OCI-LY1 (cell line): Measurements from ENCODE around the gene NFASC.

Experiments
- H2AFZ ChIP-seq: fragments of 200-600 bp; sonication (generic), shearing (Covaris generic); 2 replicates; pipeline ENCODE4 v1.6.0; 2014; ENCODE audit warnings: antibody characterized with exemption, mild to moderate bottlenecking, low read length
- H3F3A ChIP-seq: fragments of 200-600 bp; sonication (generic), shearing (Covaris generic); 2 replicates; pipeline ENCODE4 v1.6.0; 2014; ENCODE audit warnings: mild to moderate bottlenecking, antibody characterized with exemption, low read length, moderate library complexity; ENCODE audit not compliant: insufficient read depth
- H3K27ac ChIP-seq: fragments of 200-600 bp; sonication (generic); 2 replicates; pipeline ENCODE4 v1.5.1; 2014; ENCODE audit warnings: low read length, mixed run types, mild to moderate bottlenecking, low read depth; ENCODE audit not compliant: poor library complexity, severe bottlenecking
- H3K27me3 ChIP-seq: fragments of 200-600 bp; sonication (generic); 2 replicates; pipeline ENCODE4 v1.6.0; 2014; ENCODE audit warnings: antibody characterized with exemption, mild to moderate bottlenecking, low read length, moderate library complexity; ENCODE audit not compliant: insufficient read depth
- H3K36me3 ChIP-seq: fragments of 200-600 bp; sonication (generic); 2 replicates; pipeline ENCODE4 v1.6.1; 2014; ENCODE audit warnings: mild to moderate bottlenecking, antibody characterized with exemption, low read length, moderate library complexity, mixed read lengths; ENCODE audit not compliant: insufficient read depth
- H3K4me1 ChIP-seq: fragments of 200-600 bp; sonication (generic); 2 replicates; pipeline ENCODE4 v1.5.1; 2014; ENCODE audit warnings: mild to moderate bottlenecking, low read length, moderate library complexity; ENCODE audit not compliant: insufficient read depth, severe bottlenecking
- H3K4me2 ChIP-seq: fragments of 200-600 bp; sonication (generic), shearing (Covaris generic); 2 replicates; pipeline ENCODE4 v1.6.1; 2014; ENCODE audit warnings: low read length
- H3K4me3 ChIP-seq: fragments of 200-600 bp; sonication (generic); 2 replicates; pipeline ENCODE4 v1.5.1; 2014; ENCODE audit warnings: low read length, low read depth, mild to moderate bottlenecking, mixed read lengths; ENCODE audit not compliant: poor library complexity, severe bottlenecking
- H3K79me2 ChIP-seq: fragments of 200-600 bp; shearing (Covaris generic); 2 replicates; pipeline ENCODE4 v1.6.1; 2016; ENCODE audit warnings: mixed run types, low read length, mixed read lengths; ENCODE audit not compliant: insufficient read depth
- H3K9ac ChIP-seq: fragments of 200-600 bp; sonication (generic), shearing (Covaris generic); 2 replicates; pipeline ENCODE4 v1.6.1; 2014; ENCODE audit warnings: mild to moderate bottlenecking, low read length, mixed read lengths
- H3K9me2 ChIP-seq: fragments of 200-600 bp; sonication (generic), shearing (Covaris generic); 2 replicates; pipeline ENCODE4 v1.6.1; 2014; ENCODE audit warnings: low read depth, mild to moderate bottlenecking, low read length, mixed read lengths
- H3K9me3 ChIP-seq: fragments of 200-600 bp; shearing (Covaris generic); 2 replicates; pipeline ENCODE4 v1.6.1; 2014; ENCODE audit warnings: low read length, mixed read lengths
- H4K20me1 ChIP-seq: fragments of 200-600 bp; sonication (generic), shearing (Covaris generic); 2 replicates; pipeline ENCODE4 v1.6.0; 2016; ENCODE audit warnings: mild to moderate bottlenecking, low read length; ENCODE audit not compliant: insufficient read depth
- EZH2 ChIP-seq: fragments of 200-600 bp; sonication (generic), shearing (Covaris generic); IDR thresholded peaks from 2 replicates; pipeline ENCODE4 v1.8.0; 2017; ENCODE audit warnings: borderline replicate concordance, mixed run types, mild to moderate bottlenecking, antibody characterized with exemption, low read length, moderate library complexity, mixed read lengths
- TF ChIP-seq, protein P1 (sequence below): fragments of 200-600 bp; sonication (generic), shearing (Covaris generic); IDR thresholded peaks from 2 replicates; pipeline ENCODE4 v1.5.1; 2017; ENCODE audit warnings: mild to moderate bottlenecking, antibody characterized with exemption, low read length, moderate library complexity, mixed read lengths

Gene NFASC

DNA sequence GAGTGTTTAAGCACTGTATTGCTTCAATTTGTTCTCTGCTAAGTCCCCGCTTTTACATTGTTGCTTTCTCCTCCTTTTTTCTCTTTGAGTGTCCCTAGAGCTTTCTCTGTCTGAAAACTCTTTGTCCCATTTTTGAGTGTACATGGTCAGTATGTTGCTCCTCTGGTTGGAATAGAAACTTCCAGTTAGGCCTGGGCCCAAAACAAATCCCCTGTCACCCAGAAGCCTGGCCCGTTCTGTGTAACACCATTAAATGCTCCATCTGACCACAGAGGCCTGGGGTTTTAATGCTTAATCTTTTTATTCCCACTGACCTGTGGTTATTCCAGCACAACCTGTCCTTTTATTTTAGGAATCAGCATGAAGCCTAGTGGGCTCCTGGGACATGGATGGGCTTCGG lies 28.3 kb upstream of the NFASC start:
- no peak overlapping the region for H3K27ac ChIP-seq
- no peaks in the 10 kb centered on the region for H3K36me3 ChIP-seq
- H3K4me3 ChIP-seq: no peak overlapping the region
- no peaks in the 10 kb centered on the region for H3K9me3 ChIP-seq
- H3K4me1 ChIP-seq: no peaks in the 10 kb centered on the region
- H3K9ac ChIP-seq: no peak overlapping the region
- no peaks in the 10 kb centered on the region for H3K27me3 ChIP-seq
- H2AFZ ChIP-seq: no peak overlapping the region
- H3F3A ChIP-seq: no peaks in the 10 kb centered on the region
- TF ChIP-seq, protein P1, sequence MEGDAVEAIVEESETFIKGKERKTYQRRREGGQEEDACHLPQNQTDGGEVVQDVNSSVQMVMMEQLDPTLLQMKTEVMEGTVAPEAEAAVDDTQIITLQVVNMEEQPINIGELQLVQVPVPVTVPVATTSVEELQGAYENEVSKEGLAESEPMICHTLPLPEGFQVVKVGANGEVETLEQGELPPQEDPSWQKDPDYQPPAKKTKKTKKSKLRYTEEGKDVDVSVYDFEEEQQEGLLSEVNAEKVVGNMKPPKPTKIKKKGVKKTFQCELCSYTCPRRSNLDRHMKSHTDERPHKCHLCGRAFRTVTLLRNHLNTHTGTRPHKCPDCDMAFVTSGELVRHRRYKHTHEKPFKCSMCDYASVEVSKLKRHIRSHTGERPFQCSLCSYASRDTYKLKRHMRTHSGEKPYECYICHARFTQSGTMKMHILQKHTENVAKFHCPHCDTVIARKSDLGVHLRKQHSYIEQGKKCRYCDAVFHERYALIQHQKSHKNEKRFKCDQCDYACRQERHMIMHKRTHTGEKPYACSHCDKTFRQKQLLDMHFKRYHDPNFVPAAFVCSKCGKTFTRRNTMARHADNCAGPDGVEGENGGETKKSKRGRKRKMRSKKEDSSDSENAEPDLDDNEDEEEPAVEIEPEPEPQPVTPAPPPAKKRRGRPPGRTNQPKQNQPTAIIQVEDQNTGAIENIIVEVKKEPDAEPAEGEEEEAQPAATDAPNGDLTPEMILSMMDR: no peak
- TF ChIP-seq EZH2: no peak
- H3K4me2 ChIP-seq: no peak overlapping the region
- no peaks in the 10 kb centered on the region for H3K79me2 ChIP-seq
- H4K20me1 ChIP-seq: no peaks in the 10 kb centered on the region
- H3K9me2 ChIP-seq: no peaks in the 10 kb centered on the region

DNA sequence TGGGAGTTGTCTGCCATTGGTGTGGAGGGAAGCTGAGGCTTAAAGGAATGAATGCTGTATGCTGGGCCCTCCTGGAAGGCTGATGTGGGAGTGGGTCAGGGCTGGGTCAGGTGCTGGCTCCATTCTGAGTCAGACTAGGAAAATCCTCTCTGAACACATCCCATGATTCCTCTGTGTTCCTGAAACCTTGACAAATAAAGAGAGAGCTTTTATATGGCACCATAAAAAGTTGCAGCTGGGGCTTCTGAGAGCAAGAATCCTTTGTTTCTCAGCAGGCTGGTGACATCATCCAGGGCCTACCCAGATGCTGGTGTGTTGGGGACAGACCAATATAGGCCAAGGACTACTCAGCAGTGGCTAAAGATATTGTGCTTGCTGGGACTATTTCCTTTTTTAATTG lies 27.8 kb upstream of the NFASC start:
- no peak overlapping the region for H3K4me3 ChIP-seq

DNA sequence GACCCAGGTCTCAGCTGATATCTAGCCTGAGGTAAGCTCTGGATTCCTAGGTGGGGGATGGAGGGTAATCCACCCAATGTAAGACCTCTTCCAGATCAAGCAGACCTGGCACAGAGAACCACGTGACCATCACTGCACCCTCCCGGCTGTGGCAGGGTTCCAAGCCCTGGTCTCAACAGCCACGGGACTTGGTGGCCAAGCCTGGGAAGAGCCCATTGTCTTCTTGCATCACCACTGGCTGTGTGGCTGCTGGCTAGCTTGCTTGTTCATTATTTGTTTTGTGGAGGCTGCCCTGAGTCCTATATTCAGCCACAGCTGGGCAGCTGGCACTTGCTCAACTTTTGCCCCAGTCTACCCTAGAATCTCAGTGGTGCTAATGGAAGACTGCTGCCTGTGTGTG lies 24.1 kb upstream of the NFASC start:
- Histone ChIP-seq H3K9ac (no peak overlapping the region), H3K9me3 (no peaks in the 10 kb centered on the region), H3K27ac (no peak overlapping the region), H4K20me1 (no peaks in the 10 kb centered on the region), H2AFZ (no peak overlapping the region), H3K9me2 (no peaks in the 10 kb centered on the region), H3K4me3 (no peak overlapping the region), H3K79me2 (no peaks in the 10 kb centered on the region), H3K4me2 (no peak overlapping the region), H3K27me3 (no peaks in the 10 kb centered on the region), H3K4me1 (no peaks in the 10 kb centered on the region), H3F3A (no peaks in the 10 kb centered on the region), H3K36me3 (no peaks in the 10 kb centered on the region)
- TF ChIP-seq, protein P1: no peak
- TF ChIP-seq EZH2: no peak

More for the DNA sequence above, 27.8 kb upstream of the NFASC start:
- Histone ChIP-seq H3K9ac (no peak overlapping the region), H3K27me3 (no peaks in the 10 kb centered on the region), H3K9me2 (no peaks in the 10 kb centered on the region), H3K79me2 (no peaks in the 10 kb centered on the region), H4K20me1 (no peaks in the 10 kb centered on the region), H3K4me2 (no peak overlapping the region), H3K27ac (no peak overlapping the region), H3F3A (no peaks in the 10 kb centered on the region), H3K4me1 (no peaks in the 10 kb centered on the region), H3K36me3 (no peaks in the 10 kb centered on the region), H2AFZ (no peak overlapping the region), H3K9me3 (no peaks in the 10 kb centered on the region)
- TF ChIP-seq, protein P1: no peak
- no peak for TF ChIP-seq EZH2
